NCI-H146 treated with DMSO at 0.1 percent for 48 hours (cell line): Measurements from ENCODE around the gene ISLR.

Experiments
- DNase-seq: peaks from one replicate; lab custom pipeline; 2025; ENCODE audit not compliant: unreplicated experiment; lab: John Stamatoyannopoulos, UW

Gene ISLR

DNA sequence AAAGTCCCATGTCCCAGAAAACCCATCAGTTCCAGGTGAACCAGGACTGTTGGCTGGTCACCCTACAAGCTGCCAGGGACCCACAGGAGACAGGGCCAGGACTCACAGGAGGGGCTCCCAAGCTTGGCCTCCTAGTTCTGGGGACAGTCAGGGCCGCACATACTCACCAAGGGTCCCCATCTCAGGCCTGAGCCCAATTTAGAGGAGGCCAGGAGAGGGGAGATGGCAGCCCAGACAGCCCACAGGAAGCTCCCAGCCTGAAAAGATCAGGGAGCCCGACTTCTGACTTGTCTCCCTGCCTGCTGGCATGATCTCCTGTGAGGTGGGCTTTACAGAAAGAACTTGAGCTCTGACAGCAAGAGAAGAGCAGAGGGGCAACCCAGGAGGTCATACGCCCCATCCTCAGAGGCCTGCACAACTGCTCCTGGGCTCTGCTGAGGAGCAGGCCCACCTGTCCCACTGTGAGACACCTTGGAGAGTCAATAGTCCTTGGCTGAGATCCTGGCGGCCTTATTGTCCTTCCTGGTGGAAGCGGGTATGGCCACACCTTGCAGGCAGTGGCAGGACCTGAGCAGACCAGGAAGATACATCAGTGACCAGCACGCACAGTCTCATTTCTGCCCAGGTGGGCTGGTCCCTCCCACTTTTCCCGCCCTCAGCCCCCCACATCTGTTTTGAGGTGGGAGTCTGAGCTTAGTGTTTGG lies 2.5 kb upstream of the ISLR start:
- DNase-seq = no peak

DNA sequence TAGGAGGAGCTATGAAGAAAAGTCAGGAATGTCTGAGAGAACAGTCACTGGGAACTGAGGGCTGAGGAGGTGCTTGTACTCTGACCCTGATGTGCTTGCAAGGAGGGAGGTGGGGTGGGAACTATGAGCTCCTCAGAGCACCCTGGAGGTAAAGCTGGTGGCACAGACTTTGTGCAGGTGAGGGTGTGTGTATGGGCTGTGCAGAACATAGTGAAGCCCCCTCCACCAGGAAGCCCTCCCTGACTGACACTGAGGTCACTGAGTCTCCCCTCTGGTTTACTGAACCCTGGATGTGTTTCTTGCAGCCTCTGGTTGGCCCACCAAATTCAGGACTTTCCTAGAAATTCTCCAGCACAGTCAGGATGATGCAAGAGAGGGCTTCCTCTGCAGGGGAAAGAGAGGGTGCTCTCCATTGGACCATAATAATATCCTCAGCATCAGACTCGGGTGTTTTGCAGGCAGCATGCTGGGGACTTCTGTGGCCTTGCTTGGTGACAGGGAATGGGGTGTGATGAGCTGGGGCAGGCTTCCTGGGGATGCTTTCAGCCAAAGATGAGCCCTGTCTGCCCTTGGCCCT lies 1.5 kb upstream of the ISLR start:
- no peak for DNase-seq

DNA sequence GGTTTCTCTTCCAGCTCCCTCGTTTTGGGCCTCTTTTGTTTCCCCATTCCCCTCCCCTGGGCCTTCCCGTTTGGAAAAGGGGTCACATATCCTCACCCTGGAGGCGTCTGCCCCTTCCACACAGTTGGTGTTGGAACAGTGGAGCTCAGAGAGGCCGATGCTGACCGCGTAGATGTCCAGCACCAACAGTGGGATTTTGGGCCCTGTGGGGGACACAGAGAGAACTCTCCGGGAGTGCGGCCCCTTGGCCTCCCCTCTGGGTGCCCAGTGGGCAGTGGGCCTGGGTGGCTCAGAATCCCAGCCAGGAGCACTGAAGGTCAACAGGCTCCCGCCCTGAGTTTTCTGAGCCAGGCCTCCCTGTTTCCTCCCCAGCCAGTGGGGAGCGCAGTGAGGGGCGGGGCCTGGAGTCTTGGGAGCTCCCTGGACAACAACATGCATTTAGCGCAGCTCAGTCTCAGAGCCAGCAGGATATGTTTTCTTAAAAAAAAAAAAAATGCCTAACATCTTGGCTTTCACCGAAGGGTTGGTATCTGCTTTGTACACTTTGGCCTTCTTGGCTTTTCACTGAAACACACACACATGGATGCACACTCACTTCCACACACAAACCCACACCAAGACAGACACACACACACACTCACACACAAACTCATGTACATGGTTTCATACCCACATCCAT lies 670 bp upstream of the ISLR start:
- no peak for DNase-seq

DNA sequence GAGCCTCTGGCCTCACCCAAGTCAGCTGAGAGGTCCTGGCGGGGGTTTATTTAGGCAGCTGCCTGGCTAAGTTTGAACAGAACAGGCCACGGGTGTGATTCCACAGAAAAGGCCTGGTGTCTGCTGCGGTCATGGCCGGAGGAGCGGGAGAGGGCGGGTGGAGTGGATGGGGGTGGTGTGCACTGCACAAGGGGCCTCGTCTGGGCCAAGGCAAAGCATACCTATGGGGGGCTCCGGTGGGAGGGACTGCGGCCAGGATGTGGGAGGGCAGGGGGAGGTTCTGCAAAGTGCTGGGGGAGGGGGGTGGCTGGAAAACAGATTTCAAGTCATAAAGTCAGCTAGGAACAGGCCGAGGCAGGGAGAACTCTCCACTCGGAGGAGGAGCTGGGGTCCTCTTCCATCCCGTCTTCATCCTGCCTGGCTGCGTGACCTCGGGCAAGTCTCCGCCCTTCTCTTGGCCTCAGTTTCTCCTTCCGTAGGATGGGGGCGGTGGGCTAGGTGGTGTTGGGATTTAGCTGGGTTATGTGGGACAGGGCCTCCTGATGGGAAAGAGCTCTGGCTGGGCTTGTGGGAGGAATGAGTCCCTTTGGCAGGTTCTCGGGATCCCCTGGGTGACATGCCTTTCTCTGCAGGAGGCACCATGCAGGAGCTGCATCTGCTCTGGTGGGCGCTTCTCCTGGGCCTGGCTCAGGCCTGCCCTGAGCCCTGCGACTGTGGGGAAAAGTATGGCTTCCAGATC lies 878 bp downstream of the ISLR start:
- no peak for DNase-seq

DNA sequence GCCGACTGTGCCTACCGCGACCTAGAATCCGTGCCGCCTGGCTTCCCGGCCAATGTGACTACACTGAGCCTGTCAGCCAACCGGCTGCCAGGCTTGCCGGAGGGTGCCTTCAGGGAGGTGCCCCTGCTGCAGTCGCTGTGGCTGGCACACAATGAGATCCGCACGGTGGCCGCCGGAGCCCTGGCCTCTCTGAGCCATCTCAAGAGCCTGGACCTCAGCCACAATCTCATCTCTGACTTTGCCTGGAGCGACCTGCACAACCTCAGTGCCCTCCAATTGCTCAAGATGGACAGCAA lies 1.4 kb downstream of the ISLR start:
- no peak for DNase-seq

DNA sequence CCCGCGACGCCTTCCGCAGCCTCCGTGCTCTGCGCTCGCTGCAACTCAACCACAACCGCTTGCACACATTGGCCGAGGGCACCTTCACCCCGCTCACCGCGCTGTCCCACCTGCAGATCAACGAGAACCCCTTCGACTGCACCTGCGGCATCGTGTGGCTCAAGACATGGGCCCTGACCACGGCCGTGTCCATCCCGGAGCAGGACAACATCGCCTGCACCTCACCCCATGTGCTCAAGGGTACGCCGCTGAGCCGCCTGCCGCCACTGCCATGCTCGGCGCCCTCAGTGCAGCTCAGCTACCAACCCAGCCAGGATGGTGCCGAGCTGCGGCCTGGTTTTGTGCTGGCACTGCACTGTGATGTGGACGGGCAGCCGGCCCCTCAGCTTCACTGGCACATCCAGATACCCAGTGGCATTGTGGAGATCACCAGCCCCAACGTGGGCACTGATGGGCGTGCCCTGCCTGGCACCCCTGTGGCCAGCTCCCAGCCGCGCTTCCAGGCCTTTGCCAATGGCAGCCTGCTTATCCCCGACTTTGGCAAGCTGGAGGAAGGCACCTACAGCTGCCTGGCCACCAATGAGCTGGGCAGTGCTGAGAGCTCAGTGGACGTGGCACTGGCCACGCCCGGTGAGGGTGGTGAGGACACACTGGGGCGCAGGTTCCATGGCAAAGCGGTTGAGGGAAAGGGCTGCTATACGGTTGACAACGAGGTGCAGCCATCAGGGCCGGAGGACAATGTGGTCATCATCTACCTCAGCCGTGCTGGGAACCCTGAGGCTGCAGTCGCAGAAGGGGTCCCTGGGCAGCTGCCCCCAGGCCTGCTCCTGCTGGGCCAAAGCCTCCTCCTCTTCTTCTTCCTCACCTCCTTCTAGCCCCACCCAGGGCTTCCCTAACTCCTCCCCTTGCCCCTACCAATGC lies 2.0 kb downstream of the ISLR start:
- no peak for DNase-seq

DNA sequence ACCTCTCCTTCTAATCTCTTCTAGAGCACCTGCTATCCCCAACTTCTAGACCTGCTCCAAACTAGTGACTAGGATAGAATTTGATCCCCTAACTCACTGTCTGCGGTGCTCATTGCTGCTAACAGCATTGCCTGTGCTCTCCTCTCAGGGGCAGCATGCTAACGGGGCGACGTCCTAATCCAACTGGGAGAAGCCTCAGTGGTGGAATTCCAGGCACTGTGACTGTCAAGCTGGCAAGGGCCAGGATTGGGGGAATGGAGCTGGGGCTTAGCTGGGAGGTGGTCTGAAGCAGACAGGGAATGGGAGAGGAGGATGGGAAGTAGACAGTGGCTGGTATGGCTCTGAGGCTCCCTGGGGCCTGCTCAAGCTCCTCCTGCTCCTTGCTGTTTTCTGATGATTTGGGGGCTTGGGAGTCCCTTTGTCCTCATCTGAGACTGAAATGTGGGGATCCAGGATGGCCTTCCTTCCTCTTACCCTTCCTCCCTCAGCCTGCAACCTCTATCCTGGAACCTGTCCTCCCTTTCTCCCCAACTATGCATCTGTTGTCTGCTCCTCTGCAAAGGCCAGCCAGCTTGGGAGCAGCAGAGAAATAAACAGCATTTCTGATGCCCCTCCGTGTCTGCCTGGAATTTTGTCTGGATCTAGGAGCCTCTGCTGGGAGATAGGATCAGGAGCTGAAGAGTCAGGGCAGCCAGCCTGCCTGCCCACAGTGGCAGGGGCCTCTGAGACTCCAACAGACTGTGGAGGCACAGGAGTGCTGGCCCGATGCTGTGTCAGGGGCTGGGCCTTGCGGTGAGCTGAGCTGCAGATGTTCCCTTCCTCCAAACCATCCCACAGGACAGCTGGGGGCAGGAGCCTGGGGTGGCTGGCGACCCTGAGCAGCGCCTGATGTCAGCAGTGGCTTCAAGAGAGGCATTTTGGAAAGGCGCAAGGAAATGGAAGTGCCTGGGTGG lies 3.0 kb downstream of the ISLR start:
- no peak for DNase-seq

DNA sequence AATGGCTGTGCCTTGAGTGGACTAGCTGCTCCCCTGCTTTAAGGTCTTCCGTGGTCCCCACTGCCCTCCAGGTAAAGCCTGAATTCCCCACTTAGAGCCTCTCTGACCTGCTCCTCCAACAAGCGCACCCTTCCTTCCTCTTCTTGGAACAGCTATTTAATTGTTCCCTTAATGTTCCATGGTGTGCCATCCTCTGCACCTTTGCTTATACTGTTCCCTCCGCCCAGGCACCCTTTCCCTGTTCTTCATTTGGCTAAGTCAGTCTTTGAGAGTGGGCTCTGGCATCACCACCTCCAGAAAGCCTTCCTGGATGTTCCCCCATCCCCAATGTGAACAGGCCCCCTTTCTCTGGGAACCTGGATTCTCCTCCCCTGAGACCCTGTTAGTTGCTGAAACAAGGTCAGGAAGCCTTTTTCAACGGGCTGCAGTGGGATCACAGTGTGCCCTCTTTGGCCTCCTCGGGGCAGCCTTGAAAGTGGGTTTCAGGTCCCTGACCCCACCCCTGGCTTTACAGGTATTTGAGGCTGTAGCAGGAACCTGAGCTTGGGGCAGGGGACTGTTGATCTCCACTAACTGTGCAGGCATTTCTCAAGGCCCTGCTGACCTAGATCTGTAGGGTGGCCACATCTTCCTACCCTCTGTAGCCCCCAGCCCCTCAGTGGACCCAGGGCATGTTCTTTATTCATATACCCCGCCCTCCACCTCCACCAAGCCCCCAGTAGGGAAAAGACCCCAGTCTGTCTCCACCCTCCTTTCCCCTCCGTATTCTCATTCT lies 5.0 kb downstream of the ISLR start:
- DNase-seq = no peak

DNA sequence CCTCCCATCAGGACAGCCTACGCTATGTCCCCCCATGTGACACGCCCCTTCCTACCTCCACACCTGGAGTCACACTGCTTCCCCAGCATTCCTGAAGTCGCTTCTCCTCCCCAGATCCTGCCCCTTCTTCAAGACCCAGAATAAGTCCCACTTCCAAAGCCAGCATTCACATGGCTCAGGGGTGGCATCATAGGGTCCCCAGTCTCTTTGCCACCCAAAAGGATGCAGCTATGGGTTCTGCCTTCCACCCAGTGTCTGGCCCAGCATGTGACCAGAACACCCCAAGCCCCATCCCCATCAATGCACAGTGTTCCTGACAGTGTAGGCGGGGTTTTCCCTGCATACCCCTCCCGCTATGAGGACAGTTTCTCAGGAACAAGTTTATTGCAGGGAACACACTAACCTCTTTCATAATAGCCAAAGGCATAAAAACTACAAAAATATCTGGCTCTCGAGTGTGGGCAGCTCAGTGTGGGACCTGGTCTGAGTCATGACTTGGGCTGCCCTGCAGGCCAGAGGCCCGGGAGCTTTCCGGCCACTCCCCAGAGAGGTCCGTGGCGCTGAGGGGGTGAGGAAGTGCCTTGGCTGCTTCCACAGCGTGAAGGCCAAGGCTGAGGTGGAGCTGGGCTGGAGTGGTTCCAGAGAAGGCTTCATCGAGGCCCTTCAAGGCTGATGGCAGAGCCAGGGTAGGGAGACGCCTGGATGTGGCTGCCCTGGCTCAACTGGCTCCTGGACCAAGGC lies 5.8 kb downstream of the ISLR start:
- no peak for DNase-seq

DNA sequence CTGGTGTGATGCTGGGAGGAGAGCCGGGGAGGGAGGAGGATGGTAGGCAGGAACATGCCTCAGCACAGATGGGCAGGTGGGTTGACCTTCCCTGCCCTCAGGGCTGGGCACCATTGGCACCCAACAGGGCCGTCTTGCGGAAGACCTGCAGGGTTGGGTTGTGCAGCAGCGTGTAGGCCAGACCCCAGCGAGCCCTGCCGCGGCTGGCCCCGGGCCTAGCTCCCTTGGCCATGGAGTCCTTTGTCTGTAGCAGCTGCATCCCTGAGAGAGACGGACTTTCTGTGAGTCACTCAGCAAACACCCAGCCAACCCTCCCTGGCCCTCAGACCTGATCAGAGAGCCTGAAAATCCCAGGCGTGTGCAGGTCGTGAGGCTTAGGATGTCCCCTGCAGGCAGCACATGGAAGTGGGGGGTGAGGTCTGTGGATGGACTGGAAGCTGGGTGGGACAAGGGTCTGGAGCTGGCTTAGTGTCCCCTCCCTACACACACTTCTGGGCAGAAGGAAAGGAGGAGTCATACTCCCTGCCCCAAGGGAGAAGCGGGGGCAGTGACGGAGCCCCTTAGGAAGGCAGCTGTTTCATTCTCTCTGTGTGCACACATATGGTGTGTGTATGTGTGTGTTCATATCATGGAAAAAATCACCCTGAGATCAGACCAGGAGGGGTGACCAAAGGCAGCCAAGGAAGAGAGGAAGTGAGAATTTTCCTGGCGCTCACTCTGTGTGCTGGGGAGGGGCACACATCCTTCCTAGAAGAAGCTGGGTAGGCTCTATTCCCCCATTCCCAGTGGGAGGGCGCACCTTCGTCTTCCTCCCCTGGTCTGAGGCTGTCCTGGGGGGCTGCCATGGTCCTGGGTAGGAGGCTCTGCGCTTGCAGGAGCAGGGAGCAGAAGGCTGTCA lies 6.7 kb downstream of the ISLR start:
- DNase-seq = no peak

DNA sequence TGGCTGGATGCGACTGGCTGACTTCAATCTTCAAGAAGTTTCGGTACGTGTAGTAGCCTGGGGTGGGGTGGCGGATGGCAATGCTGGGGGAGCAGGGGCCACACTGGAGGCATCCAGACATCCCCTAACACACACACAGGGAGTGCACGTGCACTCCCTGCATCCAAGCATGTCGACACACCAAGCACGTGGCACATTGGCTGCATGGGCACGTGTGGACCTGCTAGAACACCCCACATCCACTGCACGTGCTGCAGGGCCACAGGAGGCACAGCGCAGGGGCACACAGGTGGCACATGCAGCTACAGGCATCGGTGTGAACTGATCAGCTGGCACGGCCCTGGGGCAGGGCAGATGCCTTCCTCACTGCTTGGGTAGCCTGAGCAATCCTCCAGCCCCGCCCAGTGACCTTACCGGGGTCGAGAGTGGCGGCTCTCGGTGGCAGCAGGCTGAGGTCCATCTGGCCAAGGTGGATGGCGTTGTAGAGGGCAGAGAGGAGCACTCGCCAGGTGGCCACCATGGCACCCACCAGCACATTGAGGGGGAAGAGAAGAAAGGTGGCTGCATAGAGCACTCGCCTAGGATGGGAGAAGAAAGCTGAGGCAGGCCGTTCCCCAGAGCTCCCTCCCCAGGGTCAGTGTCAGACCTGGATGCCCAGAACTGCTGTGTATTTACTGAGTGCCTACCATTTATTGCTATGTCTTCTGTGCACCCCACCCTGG lies 7.5 kb downstream of the ISLR start:
- DNase-seq = no peak

DNA sequence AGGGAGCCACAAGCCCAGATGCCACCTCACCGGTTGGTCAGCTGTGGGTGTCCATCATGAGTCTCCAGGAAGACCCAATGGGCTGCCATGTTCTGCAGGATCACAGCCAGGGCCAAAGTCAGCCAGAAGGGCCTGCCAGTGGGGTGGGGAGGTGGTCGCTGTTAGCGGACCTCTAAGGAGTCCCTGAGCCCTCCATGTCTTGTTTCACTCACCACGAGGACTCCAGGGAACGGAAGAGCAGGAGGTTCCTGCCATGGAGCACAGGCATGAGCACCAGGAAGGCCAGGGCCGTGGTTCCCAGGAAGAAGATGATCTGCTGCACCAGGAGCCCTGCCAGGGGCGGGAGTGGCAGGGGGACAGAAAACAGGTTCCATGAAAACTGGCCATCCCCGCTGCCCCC lies 8.6 kb downstream of the ISLR start:
- no peak for DNase-seq

DNA sequence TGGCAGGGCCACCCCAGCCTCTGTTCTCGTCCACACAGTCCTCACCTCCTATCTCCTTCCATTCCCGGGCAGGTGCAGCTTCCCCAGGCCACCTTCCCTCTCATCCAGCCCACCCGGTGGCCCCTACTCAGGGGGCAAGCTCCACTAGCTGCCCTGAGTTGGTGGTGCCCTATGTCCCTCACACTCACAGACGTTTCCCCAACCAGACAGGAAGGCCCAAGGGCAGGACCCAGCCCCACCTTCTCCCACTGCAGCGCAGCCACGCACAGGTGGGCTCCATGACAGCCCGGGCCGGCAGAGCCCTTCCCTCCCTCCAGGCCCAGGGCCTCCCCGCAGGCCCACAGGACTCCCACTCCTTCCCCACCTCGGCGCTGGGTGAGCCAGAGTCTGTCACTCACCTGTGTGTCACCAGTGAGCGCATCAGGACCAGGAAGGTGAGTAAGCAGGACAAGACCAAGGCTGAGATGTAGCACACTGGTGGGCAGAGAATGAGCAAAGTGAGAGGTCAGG lies 11.1 kb downstream of the ISLR start:
- no peak for DNase-seq

DNA sequence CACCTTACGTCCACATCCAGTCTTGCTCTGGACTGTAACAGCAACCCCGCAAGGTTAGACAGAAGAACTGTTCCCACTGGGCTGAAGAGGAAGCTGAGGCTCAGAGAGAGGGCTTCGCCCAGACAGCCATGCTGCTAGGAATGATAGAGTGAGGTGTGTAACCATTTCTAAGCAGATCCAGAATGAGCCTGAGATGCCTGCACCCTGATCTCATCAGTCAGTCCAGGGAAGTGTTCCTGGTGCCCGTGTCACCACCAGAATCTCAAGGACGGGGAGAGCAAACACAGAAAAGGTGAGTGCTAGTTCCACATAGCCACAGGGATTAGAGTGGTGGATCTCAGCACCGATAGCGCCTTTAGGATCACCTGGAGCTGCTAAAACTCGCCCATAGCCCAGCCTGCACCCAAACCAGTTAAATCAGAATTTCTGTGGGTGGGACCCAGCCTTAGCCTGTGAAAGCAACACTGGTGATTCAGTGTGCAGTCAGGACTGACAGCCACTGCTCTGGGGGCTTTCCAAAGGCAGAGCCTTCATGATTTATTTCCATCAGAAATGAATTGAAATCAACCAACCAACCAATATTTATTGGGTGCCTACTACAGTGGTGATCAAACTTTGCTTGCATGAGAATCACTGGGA lies 12.3 kb downstream of the ISLR start:
- DNase-seq = no peak

DNA sequence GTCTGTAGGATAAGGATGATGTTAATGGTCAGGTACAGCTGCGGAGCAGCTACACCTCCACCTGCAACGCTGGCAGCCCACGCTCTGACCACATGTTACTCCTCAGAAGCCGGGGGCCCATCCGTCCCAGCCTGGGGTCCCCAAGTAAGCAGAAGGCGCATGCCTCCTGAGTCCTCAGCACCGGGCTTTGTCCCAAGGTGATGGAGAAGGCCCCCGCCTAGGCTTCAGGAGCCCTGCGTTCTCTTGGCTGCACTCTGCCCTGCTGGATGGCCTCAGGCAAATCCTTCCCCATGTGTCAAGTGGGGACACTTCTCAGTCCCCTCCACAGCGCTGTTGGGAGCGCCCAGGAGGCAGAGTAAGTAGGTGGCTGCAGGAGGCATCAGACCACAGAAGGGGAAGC lies 14.7 kb downstream of the ISLR start:
- no peak for DNase-seq

DNA sequence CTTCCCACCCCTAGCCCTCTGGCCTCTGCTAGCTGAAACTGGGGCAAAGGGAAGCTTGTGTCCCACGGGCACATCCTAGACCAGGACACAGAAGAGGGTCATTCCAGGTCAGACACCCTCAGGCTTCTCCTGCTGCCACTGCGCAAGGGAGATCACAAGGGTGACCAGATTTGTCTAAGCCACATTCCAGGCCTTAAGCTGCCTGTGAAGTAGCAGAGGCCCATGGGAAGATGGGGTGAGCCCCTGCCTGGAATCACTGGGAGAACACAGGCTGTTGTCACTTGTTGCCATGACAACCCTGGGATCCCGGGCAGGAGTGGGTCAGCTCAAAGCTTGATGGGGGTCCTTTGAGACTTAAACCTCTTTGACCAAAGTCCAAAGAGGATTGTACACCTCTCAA lies 18.3 kb downstream of the ISLR start:
- DNase-seq = no peak
